Kidney capillary endothelial cell (primary cell): Measurements from ENCODE around the gene KDM6A.
"Not testable (repeated sequence)": the region's sequence is repeated elsewhere in the genome, so short reads cannot be mapped to it uniquely, and the experiment has no call there.

Source experiments
- DNase-seq: peaks from one replicate; pipeline ENCODE4 v3.0.0-alpha.2; 2018; ENCODE audit warnings: low spot score

The KDM6A gene

DNA sequence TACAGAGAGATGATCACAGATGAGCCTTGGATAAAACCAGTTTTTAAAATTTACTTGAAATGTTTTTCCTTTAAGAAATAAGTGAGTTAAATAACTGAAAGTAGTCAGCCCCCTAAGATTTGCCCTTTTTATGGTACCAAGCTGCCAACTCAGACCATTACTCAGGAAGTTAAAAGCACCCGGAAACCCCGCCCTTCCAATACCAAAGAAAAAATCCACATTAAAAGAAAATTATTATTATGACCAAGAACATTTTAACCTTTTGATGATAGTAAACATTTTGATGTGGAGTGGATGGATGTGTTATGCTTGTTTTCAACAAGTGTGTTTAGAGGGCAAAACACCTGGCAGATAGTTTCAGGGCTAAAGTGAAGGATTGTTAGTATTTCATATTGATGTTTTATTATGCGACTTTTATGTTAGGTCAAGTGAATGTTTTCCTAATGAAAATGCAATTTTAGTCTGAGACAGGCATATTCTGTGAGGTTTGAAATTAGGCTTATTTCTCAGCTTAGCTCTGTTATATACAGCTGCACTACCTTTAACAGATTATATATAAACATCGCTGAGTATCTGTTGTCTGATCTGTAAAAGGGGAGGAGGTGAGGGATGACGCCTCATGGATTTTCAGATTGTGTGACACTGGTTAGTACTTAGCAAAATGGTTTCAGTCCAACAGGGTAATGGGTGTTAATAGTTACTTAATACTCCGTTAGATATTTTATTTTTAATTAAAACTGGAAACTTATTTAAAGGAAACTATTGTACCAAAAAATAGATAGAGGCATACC is 89.0 kb downstream of the KDM6A start:
- DNase-seq: no peak

DNA sequence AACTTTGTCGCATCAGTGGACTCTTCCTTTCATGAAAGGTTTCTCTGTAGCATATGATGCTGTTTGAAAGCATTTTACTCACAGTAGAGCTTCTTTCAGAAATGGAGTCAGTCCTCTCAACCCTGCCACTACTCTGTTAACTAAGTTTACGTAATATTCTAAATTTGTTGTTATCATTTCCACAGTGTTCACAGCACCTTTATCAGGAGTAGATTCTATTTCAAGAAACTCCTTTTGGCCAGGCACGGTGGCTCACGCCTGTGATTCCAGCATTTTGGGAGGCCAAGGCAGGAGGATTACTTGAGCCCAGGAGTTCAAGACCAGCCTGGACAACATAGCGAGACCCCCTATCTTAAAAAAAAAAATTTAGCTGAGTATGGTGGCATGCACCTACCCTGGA is 90.0 kb downstream of the KDM6A start:
- no peak for DNase-seq

DNA sequence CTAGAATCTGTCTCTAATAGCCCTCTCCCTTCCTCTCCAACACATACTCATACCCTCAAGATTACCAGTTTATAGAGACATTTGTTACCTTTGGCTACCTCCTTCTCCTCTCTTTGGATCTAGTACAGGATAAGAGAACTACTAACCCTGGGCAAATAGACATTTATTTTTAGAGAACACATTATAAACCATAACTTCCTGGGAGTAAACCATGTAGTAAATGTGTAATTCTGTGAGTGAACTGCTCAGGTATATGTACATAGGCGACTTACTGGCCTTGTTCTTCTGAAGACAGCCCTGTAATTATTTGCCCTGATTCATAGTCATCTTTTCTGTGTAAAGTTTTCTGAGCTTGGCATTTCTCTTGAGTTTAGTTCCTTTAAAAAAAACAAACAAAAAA is 94.2 kb downstream of the KDM6A start:
- DNase-seq: no peak

DNA sequence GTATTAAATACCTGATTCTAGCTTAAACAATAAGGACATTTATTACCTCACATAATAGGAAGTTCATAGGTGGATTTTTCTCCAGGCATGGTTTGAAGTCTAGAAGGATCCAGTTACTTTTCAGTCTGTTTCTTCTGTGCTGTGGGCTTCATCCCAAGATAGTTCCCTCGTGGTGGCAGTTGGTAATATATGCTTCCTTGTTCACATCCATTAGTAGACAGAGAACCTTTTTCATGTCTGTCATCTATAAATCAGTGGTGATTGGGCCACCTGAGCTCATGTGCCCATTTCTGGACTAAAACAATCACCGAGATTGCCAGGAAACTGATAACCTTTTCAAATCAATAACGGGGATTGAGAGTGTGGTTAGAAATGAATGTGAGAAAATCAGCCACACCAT is 97.7 kb downstream of the KDM6A start:
- no peak for DNase-seq

DNA sequence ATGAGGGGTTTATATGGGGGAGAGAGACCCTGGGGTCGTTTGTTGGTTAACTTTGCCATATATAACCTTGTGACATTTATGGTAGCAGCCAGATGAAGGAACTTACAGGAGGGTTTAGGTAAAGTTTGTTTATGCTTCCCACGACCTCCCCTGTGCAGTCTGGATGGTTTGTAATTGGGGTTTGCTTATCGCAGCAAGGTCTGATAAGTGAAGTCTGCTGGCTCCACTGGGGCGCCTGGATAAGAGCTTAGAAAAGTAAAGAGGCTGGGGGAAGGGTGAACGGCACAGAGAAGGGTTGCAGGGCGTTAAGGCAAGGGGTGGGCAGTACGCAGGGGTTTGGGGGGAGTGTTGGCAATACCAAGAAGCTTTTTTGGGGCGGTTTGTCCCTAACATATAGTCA is 98.7 kb downstream of the KDM6A start:
- DNase-seq: no peak

DNA sequence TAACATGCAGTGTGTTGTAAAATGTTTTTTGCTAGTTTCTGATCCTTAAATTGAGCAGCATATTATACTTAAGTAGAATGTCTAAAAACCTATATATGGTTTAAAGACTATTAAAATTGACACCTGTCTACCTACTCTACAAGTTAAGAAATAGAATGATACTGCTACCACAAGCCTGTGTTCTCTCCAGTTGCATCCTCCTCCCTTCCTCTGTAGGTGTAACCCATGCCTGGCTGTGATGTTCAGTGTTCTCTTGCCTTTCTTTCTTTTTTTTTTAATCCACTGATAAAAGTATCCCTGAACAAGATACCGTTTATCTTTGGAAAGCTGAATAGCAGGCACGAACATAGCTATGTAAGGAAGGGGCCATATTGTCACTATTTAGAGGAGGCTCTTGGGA is 99.1 kb downstream of the KDM6A start:
- no peak for DNase-seq

DNA sequence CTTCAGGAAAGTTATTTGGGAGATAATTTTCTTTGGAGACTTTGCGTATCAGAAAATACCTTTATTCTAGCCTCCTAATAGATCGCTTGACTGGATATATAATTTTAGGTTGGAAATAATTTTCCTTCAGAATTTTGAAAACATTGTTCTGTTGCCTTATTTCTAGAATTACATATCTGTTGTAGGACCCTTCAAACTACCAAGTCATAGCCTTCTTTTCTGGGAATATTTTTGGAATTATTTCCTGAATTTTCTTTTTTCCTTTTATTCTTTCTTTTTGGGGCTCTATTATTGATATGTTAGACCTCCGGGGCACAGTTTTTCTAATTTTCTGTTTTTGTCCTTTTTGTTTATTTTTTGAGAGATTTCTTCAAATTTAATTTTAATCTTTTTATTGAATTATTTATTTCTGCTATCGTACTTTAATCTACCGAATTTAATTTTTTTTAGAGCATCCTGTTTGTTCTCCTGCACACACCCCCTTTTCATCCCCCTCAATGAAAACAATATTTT is 100.5 kb downstream of the KDM6A start:
- DNase-seq: no peak

DNA sequence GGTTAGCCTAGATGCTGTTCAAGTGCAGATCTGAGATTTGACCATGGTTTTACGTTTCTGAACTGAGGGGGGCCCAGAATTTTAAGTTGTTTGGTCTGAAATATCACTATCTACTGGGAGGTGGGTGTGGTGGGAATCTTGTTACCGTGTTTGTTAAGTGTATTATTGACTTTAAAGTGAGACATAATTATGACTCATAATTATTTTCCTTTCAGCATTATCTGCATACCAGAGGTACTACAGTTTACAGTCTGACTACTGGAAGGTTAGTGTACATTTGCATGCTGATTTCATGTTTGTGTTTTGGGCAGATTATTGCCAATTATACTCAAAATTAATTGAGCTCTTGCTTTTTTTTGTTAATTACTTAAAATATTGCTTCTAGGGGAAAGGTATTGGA is 101.5 kb downstream of the KDM6A start:
- peak; percentile 39 for DNase-seq

DNA sequence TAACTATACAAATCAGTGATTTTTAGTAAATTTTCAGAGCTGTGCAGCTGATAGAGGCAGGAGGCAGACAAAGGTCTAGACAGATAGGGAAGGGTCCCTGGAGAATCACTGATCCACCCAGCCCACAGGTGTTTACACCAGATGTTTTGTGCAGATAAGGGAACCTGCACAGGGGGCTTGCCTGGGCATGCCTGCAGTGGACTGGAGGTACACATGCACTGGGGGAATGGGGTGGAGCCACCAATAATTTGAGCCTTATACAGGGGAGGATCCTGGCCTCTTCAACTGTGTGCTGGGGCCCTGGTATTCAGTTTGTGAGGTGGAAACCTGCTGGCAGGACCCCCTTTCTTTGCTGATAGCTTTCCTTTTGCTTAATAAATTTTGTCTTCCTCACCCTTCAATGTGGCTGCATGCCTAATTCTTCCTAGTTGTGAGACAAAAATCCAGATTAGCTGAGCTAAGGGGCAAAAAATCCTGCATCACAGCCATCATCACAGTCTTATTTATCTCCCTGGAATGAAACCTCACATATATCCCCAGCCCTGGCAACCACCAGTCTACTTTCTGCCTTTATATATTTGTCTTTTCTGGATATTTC is 102.8 kb downstream of the KDM6A start:
- DNase-seq: no peak

DNA sequence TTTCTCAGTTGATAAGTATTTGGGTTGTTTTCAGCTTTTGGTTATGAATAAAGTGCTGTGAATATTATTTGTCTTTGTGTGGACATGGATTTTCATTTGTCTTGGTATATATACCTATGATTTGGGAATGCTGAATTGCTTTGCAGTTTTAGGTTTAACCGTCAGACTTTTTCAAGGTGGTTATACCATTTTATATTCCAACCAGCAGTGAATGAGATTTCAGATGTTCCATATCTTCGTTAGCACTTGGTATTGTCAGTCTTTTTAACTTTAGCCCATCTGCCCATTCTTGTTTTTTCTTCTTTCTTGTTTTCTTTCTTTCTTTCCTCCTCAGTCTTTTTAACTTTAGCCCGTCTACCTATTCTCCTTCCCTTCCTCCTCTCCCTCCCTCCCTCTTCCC is 106.0 kb downstream of the KDM6A start:
- no peak for DNase-seq

DNA sequence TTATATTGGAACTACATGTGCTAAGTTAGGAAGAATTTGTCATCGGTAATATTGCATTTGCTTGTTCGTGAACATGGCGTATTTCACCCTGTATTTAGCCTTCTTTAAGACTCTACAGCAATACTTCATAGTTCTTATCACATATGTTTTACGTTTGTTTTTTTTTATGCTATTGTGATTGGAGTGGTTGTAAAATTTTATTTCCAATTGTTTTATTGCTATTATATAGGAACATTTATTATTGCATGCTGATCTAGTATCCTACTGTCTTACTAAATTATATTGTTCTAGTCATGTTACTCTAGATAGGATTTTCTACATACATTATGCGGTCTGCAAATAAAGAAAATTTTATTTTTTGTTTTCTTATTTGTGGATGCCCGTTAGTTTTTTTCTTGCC is 107.4 kb downstream of the KDM6A start:
- no peak for DNase-seq

DNA sequence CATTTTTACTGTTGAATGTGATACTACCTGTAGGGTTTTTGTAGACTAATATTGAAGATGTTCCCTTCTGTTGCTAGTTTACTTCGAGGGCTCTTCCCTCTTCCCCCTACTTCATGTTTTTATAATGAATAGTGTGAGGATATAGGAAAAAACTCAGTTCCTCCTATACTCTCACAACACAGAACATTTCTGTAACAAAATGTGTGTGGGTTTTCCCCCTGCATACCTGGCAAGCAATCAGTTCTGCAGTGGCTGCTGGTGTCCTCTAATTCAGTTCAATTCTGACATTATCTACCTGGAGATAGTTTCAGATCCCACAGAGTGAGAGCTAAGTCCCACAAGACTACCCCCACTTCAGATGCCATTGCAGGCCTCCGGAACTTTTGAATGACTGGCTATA is 107.9 kb downstream of the KDM6A start:
- DNase-seq: no peak

DNA sequence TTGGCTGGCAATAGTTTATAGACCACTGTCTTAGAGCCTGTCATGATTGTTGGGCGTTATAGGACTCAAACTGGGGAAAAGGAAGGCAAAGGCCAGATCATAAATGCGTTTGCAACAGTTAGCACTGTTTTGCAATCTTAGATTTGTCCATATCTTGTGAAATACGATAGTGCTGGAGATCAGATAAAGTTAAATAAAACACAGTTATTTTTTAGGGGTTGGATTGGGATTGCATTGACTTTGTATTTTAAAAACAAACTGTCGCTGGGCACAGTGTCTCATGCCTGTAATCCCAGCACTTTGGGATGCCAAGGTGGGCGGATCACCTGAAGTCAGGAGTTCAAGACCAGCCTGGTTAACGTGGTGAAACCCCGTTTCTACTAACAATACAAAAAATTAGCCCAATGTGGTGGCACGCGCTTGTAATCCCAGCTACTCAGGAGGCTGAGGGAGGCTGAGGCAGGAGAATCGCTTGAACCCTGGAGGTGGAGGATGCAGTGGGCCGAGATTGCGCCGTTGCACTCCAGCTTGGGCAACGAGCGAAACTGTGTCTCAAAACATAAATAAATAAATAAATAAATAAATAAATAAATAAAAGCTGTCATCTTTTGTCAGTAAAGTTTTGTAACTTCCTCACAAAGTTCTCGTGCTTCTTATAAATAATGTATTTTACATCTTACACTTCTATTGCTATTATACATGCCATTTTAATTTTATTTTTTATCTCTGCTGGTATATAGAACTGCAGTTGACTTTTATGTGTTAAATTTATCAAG is 117.2 kb downstream of the KDM6A start:
- DNase-seq: no peak

DNA sequence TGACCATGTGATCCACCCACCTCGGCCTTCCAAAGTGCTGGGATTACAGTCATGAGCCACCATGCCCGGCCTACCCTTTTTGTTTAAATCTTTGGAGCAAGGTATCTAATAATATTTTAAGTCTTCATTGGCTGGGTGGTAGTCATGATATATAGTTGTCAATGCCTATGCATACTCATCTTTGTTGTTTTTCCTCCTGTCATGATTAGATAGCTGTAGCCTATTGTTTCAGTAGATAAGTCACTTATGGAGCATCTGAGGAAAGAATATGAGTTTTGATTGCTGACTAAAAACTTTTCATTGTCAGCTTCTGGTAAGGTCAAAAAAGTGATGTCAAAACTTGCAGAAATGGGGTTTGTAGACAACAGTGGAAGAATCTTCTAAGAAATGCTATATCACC is 119.8 kb downstream of the KDM6A start:
- no peak for DNase-seq

DNA sequence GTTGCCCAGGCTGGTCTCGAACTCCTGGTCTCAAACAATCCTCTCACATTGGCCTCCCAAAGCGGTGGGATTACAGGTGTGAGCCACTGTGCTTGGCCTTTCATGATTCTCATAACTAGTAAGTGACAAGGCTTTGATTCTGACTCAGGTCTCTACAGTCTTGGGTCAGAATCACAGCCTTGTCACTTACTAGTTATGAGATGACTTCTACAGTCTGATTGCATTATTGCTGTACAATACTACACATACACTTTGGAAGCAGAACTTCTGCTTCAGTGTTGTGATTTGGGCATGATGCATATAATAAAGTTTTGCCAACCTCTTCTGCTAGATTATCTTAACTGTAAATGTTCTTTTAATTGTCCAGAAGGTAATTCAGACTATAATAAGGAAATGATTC is 123.3 kb downstream of the KDM6A start:
- no peak for DNase-seq

DNA sequence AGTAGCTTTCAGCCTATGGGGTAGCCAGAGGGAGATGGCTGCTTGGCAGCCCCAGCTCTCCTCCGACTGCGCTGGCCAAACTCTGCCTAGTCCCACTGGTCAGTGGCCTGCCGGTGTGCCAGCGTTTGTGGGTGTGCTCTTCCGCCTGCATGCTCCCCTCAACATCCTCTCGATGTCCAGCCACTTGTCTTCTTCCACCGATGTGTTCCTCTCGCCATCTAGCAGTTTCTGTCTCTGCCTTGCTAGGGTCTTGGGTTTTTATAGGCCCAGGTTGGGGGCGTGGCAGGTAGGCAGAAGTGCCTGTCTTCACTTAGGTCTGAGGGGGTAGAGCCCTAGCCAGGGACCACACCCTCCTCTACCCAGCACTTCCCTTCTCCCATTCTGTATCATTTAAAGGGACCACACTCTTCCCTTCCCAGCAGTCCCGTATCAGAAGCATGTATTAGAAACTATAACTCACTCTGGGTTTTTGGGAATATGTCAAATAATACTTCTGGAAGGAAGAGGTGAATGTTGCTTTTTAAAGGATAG is 124.4 kb downstream of the KDM6A start:
- no peak for DNase-seq

DNA sequence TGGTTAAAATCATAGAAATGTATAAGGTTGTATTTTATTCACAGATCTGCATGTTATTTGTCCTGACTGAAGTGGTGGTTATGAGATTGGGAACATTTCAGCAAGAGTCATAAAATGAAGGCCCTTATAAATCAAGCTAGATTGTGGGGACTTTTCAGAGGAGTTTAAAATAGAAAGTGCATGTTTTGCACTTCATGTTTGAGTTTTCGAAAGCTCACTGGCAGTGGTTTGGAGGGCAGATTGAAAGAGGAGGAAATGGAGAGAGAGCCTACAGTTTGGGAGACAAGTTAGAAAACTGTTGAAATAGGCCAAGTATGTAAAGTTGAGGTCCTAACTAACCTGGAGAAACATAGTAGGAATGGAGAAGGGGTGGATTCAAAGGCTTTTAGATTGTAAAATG is 124.9 kb downstream of the KDM6A start:
- DNase-seq: no peak

DNA sequence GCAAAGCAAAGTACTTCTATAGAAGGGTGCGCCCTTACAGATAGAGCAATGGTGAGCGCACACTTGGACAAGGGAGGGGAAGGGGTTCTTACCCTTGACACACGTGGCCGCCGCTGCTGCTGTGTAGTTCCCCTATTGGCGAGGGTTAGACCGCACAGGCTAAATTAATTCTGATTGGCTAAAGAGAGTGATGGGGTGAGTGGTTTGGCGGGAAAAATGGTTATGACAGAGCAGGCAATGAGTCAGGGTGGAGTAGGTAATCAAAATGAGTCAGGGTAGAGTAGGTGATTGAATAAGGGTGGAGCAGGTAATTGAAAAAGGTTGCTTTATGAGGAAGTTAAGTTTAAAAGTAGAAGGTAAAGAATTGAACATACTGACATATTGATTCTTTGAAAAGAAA is 126.2 kb downstream of the KDM6A start:
- DNase-seq: not testable (repeated sequence)

DNA sequence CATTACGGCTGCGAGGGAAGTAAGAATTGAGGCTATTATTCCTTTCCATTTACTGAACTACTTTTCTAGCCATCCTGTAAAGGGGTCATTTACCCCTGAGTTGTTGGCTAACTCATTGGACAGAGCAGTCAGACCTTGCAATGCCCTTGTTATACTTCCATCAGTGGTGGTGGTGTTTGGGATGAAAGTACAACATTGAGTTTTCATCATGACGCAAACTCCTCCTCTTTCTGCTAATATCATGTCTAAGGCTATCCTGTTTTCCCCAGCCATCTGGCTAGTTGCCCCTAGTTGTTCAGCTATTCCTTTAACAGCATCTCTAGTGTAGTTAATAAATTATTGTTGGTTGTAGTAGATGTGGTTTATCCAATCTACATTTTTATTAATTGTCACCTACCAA is 126.9 kb downstream of the KDM6A start:
- not testable (repeated sequence) for DNase-seq

DNA sequence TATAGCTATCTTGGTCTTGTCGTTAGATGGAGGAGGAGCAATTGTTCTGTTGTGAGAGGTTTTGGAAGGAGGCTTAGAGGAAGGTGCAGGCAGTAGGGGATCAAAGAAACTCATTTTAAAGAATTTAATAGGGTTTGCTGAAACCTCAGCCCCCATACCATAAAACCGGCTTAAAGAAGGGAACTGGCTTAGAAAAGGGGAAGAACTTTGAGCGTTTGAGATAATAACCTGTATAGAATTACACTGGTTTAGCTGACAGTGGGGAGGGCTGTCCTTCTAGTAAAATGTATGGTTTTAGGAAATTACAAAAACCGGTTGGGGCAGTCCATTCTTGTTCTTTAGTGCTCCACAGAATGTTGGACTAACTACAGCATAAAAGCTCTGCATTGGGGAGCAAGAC is 128.1 kb downstream of the KDM6A start:
- no peak for DNase-seq

DNA sequence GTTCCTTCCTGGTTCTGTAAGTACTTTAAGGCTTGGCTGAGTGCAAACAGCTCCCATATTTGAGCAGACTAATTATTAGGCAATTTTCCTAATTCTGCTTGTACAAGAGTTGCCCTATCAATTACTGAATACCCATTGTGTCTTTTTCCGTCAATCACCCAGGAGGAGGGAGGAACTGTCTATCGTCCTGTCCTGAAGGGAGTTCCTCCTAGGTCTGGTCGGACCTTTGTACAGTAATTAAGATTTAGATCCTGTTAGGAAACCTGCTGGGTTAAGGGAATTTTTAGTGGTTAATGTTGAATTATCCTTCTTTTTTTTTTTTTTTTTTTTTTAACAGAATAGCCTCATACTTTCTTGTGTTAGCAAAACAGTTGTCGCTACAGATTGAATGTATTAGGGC is 130.1 kb downstream of the KDM6A start:
- DNase-seq: no peak

DNA sequence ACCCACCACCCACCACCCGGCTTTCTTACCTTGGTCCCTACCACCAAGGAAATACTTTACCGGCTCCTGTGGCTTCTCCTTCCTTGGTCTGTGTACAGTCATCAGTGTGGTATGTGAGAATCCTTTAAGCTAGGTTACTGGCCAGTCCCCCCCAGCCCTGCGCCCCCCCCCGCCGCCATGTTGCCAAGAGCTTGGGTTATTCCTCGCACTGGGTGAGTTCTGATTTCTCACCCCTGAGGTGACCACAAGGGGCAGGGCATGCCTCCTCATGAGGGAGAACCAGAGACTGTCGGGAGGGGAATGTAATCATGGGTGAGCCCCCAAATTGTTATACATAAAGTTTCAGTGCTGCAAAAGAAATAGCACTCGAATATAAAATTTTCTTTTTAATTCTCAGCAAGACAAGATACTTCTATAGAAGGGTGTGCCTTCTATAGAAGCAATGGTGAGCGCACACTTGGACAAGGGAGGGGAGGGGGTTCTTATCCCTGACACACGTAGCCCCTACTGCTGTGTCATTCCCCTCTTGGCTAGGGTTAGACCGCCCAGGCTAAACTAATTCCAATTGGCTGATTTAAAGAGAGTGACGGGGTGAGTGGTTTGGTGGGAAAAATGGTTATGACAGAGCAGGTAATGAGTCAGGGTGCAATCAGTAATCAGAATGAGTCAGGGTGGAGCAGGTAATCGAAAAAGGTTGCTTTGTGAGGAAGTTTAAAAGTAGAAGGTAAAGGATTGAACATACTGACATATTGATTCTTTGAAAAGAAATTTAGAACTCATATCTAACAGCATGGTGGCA is 133.2 kb downstream of the KDM6A start:
- DNase-seq: no peak
